Measurements from ENCODE around the gene ACSS1. TPM values are rescaled to one million over a fixed set of nuclear protein-coding genes. Genes with fewer than 3 reads are reported as not detected.

ACSS1 gene
- total RNA-seq, 4 donors from 2014 or later: 33.7 to 42.3 (median 38.4) TPM

GRCh38 chr20:25043499-25044260 lies 14.3 kb downstream of the ACSS1 start:
- WGBS, 2 donors: 60 to 69% methylated on average over 8 to 9 of the region's 9 CpGs
- TF ChIP-seq POLR2A (IDR thresholded peaks at IDR 0.05): no peak
- TF ChIP-seq CTCF (IDR thresholded peaks at IDR 0.05): no peak
- H3K4me3 ChIP-seq (ENCODE audit: low read depth, poor library complexity, severe bottlenecking): no peak overlapping the region
- intact Hi-C loops (cut with DNase I; ENCODE audit: low total_unique reads): loop anchor here (10.0 kb wide), 1 partner anchor 1629 kb away; no protein-coding TSS in a partner anchor
- peak in 1 of 2 donors; percentile 82 for DNase-seq (ENCODE audit: low spot score in 2 of 2)

DNA sequence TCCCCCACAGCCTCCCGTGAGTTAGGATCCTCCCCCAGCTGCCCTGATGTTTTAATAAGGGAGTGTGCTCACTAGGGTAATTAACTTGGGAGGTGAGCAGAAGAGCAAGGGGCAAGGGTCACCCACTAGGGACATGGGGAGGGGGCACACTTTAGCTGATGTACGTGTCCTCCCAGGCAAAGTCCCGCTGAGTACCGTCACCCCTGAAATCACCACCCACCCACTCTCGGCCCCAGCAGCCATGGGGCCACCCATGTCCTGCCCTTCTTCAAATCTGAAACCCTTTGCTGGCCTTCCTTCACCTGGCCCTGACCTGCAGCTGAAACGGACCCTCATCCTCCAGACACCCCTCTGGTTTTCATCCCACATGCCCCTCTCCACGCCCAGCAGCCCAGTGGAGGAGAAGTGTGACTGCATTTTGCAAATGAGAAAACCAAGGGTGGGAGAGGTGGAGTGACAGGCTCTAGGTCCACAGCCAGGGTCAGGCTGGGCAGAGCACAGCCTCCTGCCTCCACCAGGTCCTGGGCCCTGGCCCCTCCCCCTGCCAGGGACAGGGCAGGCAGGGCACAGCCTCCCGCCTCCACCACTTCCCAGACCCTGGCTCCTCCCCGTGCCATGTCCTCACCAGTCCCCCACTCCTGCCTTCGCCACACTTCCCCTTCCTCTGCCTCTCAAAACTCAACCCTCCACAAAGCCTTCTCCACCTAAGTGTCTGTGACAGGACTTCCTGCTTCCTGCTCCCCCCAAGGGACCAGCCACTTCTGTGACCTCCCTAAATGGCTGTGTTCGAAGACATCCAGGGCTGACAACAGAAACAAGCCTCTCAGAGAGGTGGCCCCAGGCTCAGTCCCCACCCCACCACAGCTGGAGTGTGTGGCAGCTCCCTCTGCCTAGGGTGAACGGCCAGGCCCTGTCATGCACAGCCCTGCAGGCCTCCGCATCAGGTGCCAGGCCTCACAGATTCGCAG lies 15.1 kb downstream of the ACSS1 start:
- no peak for DNase-seq (ENCODE audit: low spot score in 2 of 2)
- H3K4me3 ChIP-seq (ENCODE audit: low read depth, poor library complexity, severe bottlenecking): no peak overlapping the region
- no peak for TF ChIP-seq POLR2A (IDR thresholded peaks at IDR 0.05)
- TF ChIP-seq CTCF (IDR thresholded peaks at IDR 0.05): no peak
- WGBS, 2 donors: 60 to 66% methylated on average over 13 to 14 of the region's 14 CpGs
- intact Hi-C loops (cut with DNase I; ENCODE audit: low total_unique reads): loop anchor here (10.0 kb wide), 1 partner anchor 1628 kb away; no protein-coding TSS in a partner anchor

DNA sequence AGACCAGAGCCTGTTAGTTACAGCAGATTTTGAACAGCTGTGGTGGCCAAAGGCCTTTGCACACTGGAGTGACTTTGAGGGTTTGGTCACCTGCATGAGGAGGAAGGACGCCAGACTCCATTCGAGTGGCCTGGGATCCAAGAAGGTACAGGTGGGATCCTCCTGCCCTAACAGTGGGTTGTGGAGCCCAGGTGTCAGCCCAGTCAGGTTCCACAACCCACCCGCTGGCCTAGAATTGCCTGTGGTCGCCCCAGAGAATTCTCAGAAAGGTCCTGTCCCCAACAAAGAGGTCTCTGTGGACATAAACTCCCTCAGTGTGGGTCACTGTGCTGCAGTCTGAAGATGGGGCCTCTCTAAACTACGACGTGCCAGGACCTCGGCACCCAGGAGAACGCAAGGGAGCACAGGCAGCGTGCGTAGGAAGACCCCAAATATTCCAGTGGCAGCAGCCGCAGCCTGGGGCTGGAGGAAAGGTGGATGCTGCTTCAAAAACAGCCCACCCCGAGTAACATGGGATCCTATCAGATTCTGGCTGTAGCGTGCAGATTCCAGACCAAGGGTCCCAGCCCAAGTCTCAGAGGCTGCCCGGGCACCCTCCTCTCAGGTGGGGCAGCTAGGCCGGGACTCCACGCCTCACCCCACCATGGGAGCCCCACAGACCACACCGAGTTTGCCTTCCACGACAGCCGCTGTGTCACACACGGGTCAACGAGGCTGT lies 16.0 kb downstream of the ACSS1 start:
- H3K4me3 ChIP-seq (ENCODE audit: low read depth, poor library complexity, severe bottlenecking): no peak overlapping the region
- no peak for DNase-seq (ENCODE audit: low spot score in 2 of 2)
- WGBS, 2 donors: 93 to 97% methylated on average over 15 to 21 of the region's 21 CpGs
- no peak for TF ChIP-seq POLR2A (IDR thresholded peaks at IDR 0.05)
- TF ChIP-seq CTCF (IDR thresholded peaks at IDR 0.05): no peak
- intact Hi-C loops (cut with DNase I; ENCODE audit: low total_unique reads): loop anchor here (10.0 kb wide), 1 partner anchor 1627 kb away; no protein-coding TSS in a partner anchor

DNA sequence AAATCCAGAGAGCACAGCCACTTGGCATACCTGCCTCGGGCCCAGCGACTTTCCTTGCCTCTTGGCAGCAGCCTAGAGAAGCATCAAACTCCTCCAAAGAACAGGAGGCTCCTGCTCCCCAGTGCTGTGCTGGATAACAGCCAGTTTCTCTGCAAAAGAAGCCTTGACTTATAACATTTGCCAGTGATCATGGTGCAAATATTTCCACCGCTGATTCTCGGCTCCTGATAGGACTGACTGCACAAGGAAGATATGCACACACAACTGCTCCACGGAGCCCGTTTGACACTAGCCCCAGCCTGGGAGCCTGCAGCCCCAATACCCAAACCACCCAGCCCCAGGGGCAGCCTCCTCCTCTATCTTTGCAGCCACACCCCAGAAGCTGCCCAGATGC lies 17.5 kb downstream of the ACSS1 start:
- DNase-seq (ENCODE audit: low spot score in 2 of 2): peak in 1 of 2 donors; percentile 70
- TF ChIP-seq CTCF (IDR thresholded peaks at IDR 0.05) (no peak), POLR2A (IDR thresholded peaks at IDR 0.05) (no peak)
- no peak overlapping the region for H3K4me3 ChIP-seq (ENCODE audit: low read depth, poor library complexity, severe bottlenecking)
- intact Hi-C loops (cut with DNase I; ENCODE audit: low total_unique reads): loop anchor here (10.0 kb wide), 1 partner anchor 1626 kb away; no protein-coding TSS in a partner anchor
- WGBS, 2 donors: 14 to 27% methylated on average over 6 of the region's 6 CpGs

DNA sequence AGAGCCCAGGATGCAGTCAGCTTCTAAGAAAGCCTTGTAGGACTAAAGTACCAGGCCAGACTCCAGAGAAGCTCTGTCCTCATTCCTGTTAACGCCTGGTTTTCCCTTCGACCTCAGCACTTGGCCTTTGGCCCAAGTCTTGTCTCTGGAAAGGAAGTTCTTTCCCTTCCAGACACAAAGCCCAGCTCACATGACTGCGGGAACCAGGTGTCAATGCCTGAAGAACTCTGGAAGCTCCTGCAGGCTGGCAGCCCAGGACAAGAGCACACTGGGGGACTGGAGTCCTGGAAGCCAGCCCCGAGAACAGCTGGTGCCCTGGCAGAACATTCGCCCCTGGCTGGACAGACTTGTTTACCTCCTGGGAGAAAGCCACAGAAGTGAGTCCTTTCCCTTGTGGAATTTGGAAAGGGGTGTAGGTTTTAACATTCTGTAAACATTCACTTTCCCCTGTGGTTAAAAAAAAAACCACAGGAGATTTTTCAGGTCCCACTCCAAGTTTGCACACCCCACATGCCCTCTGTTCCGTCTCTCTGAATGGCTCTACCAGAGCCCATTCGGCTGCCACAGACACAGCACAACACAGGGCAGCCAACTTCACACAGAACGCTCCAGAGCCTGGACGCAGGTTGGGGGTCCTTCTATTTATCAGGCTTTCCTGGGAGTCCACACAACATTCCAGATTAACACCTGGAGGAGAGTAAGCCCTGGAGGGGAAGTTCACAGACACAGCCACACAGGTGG lies 18.1 kb downstream of the ACSS1 start:
- H3K4me3 ChIP-seq (ENCODE audit: low read depth, poor library complexity, severe bottlenecking): no peak overlapping the region
- 12 to 25% methylated on average over 9 of the region's 9 CpGs for WGBS, 2 donors
- TF ChIP-seq POLR2A (IDR thresholded peaks at IDR 0.05): no peak
- no peak for TF ChIP-seq CTCF (IDR thresholded peaks at IDR 0.05)
- DNase-seq (ENCODE audit: low spot score in 2 of 2): peak; percentile 93 to 97
- intact Hi-C loops (cut with DNase I; ENCODE audit: low total_unique reads): loop anchor here (10.0 kb wide), 1 partner anchor 1625 kb away; no protein-coding TSS in a partner anchor
